Thyroid gland (tissue), 4 donors: Measurements from ENCODE around the gene PGAP3. TPM values are rescaled to one million over a fixed set of nuclear protein-coding genes. Genes with fewer than 3 reads are reported as not detected.
"Not testable (repeated sequence)": the region's sequence is repeated elsewhere in the genome, so short reads cannot be mapped to it uniquely, and the experiment has no call there.

ENCODE experiments used
- DNase-seq, 2 donors: peaks; one replicate each; pipeline ENCODE4 v3.0.0-alpha.2; 2019
- H3K27ac ChIP-seq, 3 donors: fragments of 200-600 bp; sonication (generic); 1 replicate in 2 of 3; 2 replicates in 1 of 3; pipeline ENCODE4 v1.5.1; 2016 to 2019; ENCODE audit warnings: mild to moderate bottlenecking in 1 of 3, moderate library complexity in 1 of 3
- H3K27me3 ChIP-seq: fragments of 200-600 bp; sonication (generic); one replicate; pipeline ENCODE4 v1.5.1; 2019
- H3K36me3 ChIP-seq, 2 donors: fragments of 200-600 bp; sonication (generic); one replicate each; pipeline ENCODE4 v1.5.1; 2016 to 2019
- H3K4me1 ChIP-seq, 2 donors: fragments of 200-600 bp; sonication (generic); one replicate each; pipeline ENCODE4 v1.5.1; 2017 to 2019
- H3K4me3 ChIP-seq, 3 donors: fragments of 200-600 bp; sonication (generic); replicated peaks in 1 of 3; 1 replicate in 2 of 3; 2 replicates in 1 of 3; pipeline ENCODE4 v1.5.1; 2016; ENCODE audit warnings: mild to moderate bottlenecking in 1 of 3
- H3K9me3 ChIP-seq: fragments of 200-600 bp; sonication (generic); one replicate; pipeline ENCODE4 v1.5.1; 2017
- POLR2A ChIP-seq, 2 donors: fragments of 450-650 bp; IDR thresholded peaks; one replicate each; pipeline ENCODE4 v1.6.1; 2017; ENCODE audit warnings: antibody characterized with exemption in 2 of 2, mild to moderate bottlenecking in 2 of 2, moderate library complexity in 1 of 2
- WGBS, 2 donors: methylation state at CpG; one replicate each; pipeline ENCODE4 v1.1.5; 2017; 5-methylcytosine and 5-hydroxymethylcytosine counted together
- intact Hi-C: fragments of 100-400 bp; cut with DNase I; formaldehyde crosslinking; loops from one replicate; pipeline ENCODE4 v1.15.1; 2023
- total RNA-seq, 4 donors: library from RNA; depleted of rRNA; stranded (reverse); fragments of >200 nt; gene quantifications; one replicate each; pipeline ENCODE4 v1.2.3, GENCODE V29; 2016
- TF ChIP-seq, protein P1 (sequence below), 6 experiments: fragments of 200-600 bp in 3 of 6; fragments of 450-650 bp in 3 of 6; sonication (generic) in 3 of 6; IDR thresholded peaks; one replicate each; pipeline ENCODE4 v1.5.1; 2016 to 2019; ENCODE audit warnings: antibody characterized with exemption in 6 of 6, mild to moderate bottlenecking in 2 of 6, inconsistent platforms in 1 of 6, moderate library complexity in 1 of 6

Gene PGAP3
- total RNA-seq, 4 donors from 2014 or later = 55.6 to 88.1 (median 72.7) TPM

DNA sequence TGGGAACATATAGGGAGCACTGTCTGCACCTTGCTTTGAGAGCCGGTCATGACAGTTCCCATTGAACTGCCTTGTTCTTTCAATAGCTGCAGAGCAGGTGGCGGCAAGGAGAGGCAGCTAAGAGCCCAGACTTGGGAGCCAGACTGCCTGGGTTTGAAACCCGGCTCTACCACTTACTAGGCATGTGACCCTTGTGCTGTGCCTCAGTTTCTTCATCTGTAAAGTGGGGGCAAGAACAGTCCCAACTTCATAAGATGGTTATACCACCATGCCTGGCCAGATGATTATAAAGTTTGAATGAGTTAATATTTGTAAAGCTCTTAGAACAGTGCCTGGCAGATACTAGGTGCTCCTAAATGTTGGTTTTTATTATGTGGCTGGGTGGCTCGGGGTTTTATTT, 26.4 kb upstream of the PGAP3 start:
- TF ChIP-seq, protein P1, sequence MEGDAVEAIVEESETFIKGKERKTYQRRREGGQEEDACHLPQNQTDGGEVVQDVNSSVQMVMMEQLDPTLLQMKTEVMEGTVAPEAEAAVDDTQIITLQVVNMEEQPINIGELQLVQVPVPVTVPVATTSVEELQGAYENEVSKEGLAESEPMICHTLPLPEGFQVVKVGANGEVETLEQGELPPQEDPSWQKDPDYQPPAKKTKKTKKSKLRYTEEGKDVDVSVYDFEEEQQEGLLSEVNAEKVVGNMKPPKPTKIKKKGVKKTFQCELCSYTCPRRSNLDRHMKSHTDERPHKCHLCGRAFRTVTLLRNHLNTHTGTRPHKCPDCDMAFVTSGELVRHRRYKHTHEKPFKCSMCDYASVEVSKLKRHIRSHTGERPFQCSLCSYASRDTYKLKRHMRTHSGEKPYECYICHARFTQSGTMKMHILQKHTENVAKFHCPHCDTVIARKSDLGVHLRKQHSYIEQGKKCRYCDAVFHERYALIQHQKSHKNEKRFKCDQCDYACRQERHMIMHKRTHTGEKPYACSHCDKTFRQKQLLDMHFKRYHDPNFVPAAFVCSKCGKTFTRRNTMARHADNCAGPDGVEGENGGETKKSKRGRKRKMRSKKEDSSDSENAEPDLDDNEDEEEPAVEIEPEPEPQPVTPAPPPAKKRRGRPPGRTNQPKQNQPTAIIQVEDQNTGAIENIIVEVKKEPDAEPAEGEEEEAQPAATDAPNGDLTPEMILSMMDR (IDR thresholded peaks at IDR 0.05) = no peak
- TF ChIP-seq POLR2A (IDR thresholded peaks at IDR 0.05) = no peak
- H3K27me3 ChIP-seq = no peaks in the 10 kb centered on the region
- no peak for DNase-seq
- intact Hi-C loops = no loop called here
- no peaks in the 10 kb centered on the region for H3K9me3 ChIP-seq
- 94 to 98% methylated on average over 4 of the region's 4 CpGs for WGBS, 2 donors
- H3K4me3 ChIP-seq = no peak overlapping the region
- H3K36me3 ChIP-seq = peaks cover 41 to 46% of the 10 kb centered on the region in 2 donors
- peaks cover 7 to 13% of the 10 kb centered on the region in 2 donors for H3K4me1 ChIP-seq
- H3K27ac ChIP-seq = no peak overlapping the region

DNA sequence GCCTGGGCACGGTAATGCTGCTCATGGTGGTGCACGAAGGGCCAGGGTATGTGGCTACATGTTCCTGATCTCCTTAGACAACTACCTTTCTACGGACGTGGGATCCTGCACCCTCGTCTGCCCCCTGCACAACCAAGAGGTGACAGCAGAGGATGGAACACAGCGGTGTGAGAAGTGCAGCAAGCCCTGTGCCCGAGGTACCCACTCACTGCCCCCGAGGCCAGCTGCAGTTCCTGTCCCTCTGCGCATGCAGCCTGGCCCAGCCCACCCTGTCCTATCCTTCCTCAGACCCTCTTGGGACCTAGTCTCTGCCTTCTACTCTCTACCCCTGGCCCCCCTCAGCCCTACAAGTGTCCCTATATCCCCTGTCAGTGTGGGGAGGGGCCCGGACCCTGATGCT, 24.0 kb upstream of the PGAP3 start:
- intact Hi-C loops = no loop called here
- H3K36me3 ChIP-seq = peaks cover 45 to 47% of the 10 kb centered on the region in 2 donors
- H3K4me3 ChIP-seq = no peak overlapping the region
- H3K27me3 ChIP-seq = no peaks in the 10 kb centered on the region
- WGBS, 2 donors = 92 to 96% methylated on average over 10 of the region's 10 CpGs
- no peak for TF ChIP-seq POLR2A (IDR thresholded peaks at IDR 0.05)
- TF ChIP-seq, protein P1 (IDR thresholded peaks at IDR 0.05) = no peak
- no peaks in the 10 kb centered on the region for H3K9me3 ChIP-seq
- H3K27ac ChIP-seq = peak overlapping the region in 2 of 3 donors; percentile 64 to 78
- DNase-seq = no peak
- H3K4me1 ChIP-seq = peaks cover 14 to 24% of the 10 kb centered on the region in 2 donors

DNA sequence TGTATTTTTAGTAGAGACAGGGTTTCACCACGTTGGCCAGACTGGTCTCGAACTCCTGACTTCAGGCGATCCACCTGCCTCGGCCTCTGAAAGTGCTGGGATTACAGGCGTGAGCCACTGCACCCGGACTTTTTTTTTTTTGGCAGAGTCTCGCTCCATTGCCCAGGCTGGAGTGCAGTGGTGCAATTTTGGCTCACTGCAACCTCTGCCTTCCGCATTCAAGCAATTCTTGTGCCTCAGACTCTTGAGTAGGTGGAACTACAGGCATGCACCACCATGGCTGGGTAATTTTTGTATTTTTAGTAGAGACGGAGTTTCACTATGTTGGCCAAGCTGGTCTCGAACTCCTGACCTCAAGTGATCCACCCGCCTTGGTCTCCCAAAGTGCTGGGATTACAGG, 23.2 kb upstream of the PGAP3 start:
- H3K27me3 ChIP-seq, intact Hi-C loops, H3K9me3 ChIP-seq, H3K4me3 ChIP-seq: not testable (repeated sequence)
- peaks cover 19 to 25% of the 10 kb centered on the region in 2 donors for H3K4me1 ChIP-seq
- peaks cover 37 to 44% of the 10 kb centered on the region in 2 donors for H3K36me3 ChIP-seq
- DNase-seq = peak; percentile 61 to 73
- peak overlapping the region; percentile 64 to 78 (median 71) for H3K27ac ChIP-seq
- WGBS, 2 donors = 63% methylated on average over 11 of the region's 11 CpGs

DNA sequence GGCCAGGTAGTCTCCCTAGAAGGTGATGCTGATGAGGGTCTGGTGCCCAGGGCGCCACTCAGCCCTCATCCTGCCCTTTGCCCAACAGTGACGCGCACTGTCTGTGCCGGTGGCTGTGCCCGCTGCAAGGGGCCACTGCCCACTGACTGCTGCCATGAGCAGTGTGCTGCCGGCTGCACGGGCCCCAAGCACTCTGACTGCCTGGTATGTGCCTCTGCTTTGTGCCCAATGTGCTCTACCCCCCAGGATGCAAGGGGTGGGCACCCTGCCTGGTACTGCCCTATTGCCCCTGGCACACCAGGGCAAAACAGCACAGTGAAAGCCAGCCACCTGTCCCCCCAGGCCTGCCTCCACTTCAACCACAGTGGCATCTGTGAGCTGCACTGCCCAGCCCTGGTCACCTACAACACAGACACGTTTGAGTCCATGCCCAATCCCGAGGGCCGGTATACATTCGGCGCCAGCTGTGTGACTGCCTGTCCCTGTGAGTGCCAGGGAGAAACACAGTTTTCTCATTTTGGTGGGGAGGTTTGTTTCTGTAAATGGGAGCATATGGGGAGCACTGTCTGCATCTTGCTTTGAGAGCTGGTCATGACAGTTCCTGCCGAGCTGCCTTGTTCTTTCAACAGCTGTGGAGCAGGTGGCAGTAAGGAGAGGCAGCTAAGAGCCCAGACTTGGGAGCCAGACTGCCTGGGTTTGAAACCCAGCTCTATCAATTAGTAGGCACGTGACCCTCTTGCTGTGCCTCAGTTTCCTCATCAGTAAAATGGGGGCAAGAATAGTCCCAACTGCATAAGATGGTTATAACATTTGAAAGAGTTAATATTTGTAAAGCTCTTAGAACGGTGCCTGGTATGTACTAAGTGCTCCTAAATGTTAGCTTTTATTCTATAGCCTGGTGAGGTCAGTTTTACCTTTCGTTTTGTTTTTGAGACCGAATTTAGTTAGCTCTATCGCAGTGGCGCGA, 22.4 kb upstream of the PGAP3 start:
- DNase-seq = no peak
- 91% methylated on average over 14 to 20 of the region's 20 CpGs for WGBS, 2 donors
- peak overlapping the region; percentile 51 to 78 (median 64) for H3K27ac ChIP-seq

DNA sequence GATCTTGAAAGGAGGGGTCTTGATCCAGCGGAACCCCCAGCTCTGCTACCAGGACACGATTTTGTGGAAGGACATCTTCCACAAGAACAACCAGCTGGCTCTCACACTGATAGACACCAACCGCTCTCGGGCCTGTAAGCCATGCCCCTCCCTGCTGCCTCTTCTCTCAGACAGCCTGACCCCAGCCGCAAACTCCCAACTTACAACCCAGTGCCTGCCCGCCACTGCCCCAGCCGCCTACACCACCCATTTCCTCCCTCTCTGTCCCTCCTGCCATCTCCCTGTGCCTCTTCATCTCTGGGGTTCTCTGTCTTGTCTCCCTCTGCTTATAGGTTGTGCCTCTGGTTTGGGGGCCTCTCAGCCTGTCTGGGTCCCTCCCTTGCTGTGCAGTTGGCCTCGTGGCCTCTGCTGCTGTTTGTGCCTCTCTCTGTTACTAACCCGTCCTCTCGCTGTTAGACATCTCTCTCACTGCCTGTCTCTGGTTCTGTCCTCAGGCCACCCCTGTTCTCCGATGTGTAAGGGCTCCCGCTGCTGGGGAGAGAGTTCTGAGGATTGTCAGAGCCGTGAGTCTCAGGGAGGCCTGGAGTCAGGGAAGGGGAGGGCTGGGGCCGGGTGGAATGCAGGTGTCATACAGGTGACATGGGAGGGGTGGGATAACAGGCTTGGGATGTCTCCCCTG, 21.6 kb upstream of the PGAP3 start:
- 90 to 91% methylated on average over 14 of the region's 14 CpGs for whole genome bisulfite sequencing, 2 donors
- Histone ChIP-seq H3K4me3 (no peak overlapping the region), H3K27ac (peak overlapping the region in 2 of 3 donors; percentile 32 to 38), H3K4me1 (peaks cover 33 to 34% of the 10 kb centered on the region in 2 donors), H3K36me3 (peaks cover 24 to 31% of the 10 kb centered on the region in 2 donors), H3K27me3 (no peaks in the 10 kb centered on the region), H3K9me3 (no peaks in the 10 kb centered on the region)
- TF ChIP-seq POLR2A (IDR thresholded peaks at IDR 0.05) = no peak
- TF ChIP-seq, protein P1 (IDR thresholded peaks at IDR 0.05) = no peak
- intact Hi-C loops = no loop called here
- no peak for DNase-seq

More for the DNA sequence above, 22.4 kb upstream of the PGAP3 start:
- intact Hi-C loops = no loop called here
- TF ChIP-seq POLR2A (IDR thresholded peaks at IDR 0.05) = no peak
- TF ChIP-seq, protein P1 (IDR thresholded peaks at IDR 0.05) = no peak
- peaks cover 29 to 37% of the 10 kb centered on the region in 2 donors for H3K36me3 ChIP-seq
- peaks cover 25 to 26% of the 10 kb centered on the region in 2 donors for H3K4me1 ChIP-seq
- H3K4me3 ChIP-seq = no peak overlapping the region
- no peaks in the 10 kb centered on the region for H3K27me3 ChIP-seq
- H3K9me3 ChIP-seq = no peaks in the 10 kb centered on the region
